Thymus (tissue), 11 donors: Measurements from ENCODE around the gene LHX1. TPM values are rescaled to one million over a fixed set of nuclear protein-coding genes. Genes with fewer than 3 reads are reported as not detected.

Source experiments
- DNase-seq, 9 donors: peaks; one replicate each; pipeline ENCODE4 v3.0.0-alpha.2; 2013; ENCODE audit warnings: low spot score in 9 of 9, low read depth in 6 of 9, missing footprints in 1 of 9
- H3K27ac ChIP-seq, 2 donors: one replicate each; pipeline ENCODE4 v1.5.1; 2013; ENCODE audit warnings: control low read depth in 1 of 2, low read depth in 1 of 2, low read length in 1 of 2, mild to moderate bottlenecking in 1 of 2, moderate library complexity in 1 of 2
- H3K27me3 ChIP-seq, 2 donors: one replicate each; pipeline ENCODE4 v1.5.1; 2013; ENCODE audit warnings: low read length in 1 of 2; ENCODE audit not compliant: control insufficient read depth in 2 of 2, insufficient read depth in 1 of 2
- H3K36me3 ChIP-seq, 2 donors: one replicate each; pipeline ENCODE4 v1.5.1; 2013; ENCODE audit warnings: low read length in 1 of 2, mild to moderate bottlenecking in 1 of 2, moderate library complexity in 1 of 2; ENCODE audit not compliant: control insufficient read depth in 2 of 2, insufficient read depth in 2 of 2
- H3K4me1 ChIP-seq, 2 donors: one replicate each; pipeline ENCODE4 v1.5.1; 2013; ENCODE audit warnings: low read length in 2 of 2; ENCODE audit not compliant: control insufficient read depth in 2 of 2, insufficient read depth in 2 of 2
- H3K4me3 ChIP-seq, 2 donors: one replicate each; pipeline ENCODE4 v1.5.1; 2013; ENCODE audit warnings: low read length in 2 of 2, control low read depth in 1 of 2, mild to moderate bottlenecking in 1 of 2
- H3K9me3 ChIP-seq, 2 donors: one replicate each; pipeline ENCODE4 v1.5.1; 2013; ENCODE audit warnings: low read length in 1 of 2, mild to moderate bottlenecking in 1 of 2; ENCODE audit not compliant: control insufficient read depth in 2 of 2, insufficient read depth in 1 of 2
- WGBS: extraction: QIAGEN DNeasy Blood & Tissue Kit; methylation state at CpG from one replicate; pipeline ENCODE4 v1.1.7; 2013; 5-methylcytosine and 5-hydroxymethylcytosine counted together
- polyA plus RNA-seq: library from polyadenylated mRNA; stranded (reverse); fragments of 200-250 nt; gene quantifications from one replicate; pipeline ENCODE4 v1.2.3, GENCODE V29; 2013
- total RNA-seq: library from RNA; stranded (reverse); fragments of 120-200 nt; gene quantifications from one replicate; pipeline ENCODE4 v1.2.4, GENCODE V29; 2013
- donor health status: healthy.

Gene LHX1
- total and polyA plus RNA-seq, 2 donors, result 0.09 TPM; not detected in 1

- Histone ChIP-seq H3K4me3 (peak overlapping the region; percentile 68 to 90), H3K27me3 (peaks cover 43 to 55% of the 10 kb centered on the region in 2 donors), H3K4me1 (peaks cover 18 to 19% of the 10 kb centered on the region in 2 donors), H3K27ac (no peak overlapping the region), H3K36me3 (peaks cover 8 to 24% of the 10 kb centered on the region in 2 donors), H3K9me3 (peaks cover 0 to 15% of the 10 kb centered on the region in 2 donors)
- DNase-seq, result no peak
- WGBS, result 2% methylated on average over 26 of the region's 26 CpGs
Measured at GRCh38 chr17:36947922-36948716, 10.8 kb downstream of the LHX1 start.

DNA sequence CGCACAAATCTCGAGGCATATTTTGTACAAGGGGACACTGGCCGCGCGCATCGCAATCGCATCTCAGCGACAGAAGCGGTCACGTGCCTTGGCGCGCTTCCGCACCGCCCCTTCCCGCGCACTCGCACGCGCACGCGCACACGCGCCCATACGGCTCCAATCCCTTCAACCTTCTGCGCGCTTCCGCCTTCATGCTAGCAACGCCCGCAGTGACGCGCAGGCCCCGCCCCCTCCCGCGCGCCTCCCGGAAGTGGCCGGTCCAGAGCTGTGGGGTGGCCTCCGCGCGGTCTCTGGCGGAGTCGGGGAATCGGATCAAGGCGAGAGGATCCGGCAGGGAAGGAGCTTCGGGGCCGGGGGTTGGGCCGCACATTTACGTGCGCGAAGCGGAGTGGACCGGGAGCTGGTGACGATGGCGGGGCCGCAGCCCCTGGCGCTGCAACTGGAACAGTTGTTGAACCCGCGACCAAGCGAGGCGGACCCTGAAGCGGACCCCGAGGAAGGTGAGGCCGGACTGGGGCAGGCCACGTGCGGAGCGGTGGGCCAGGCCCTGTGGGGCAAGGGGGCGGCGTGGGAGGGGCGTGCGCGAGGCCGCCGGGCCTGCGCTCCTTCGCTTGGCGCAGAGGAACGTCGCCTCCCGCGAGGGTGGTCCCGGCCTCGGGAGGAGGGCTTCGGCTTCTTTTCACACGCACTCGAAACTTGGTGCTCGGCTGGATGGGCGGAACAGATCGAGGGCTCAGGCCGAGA lies 11.6 kb downstream of the LHX1 start, which contains the start of gene AATF:
Gene AATF (plus strand): TSS at position 238 of the 744 bp plus-strand sequence. CDS start 172 bp downstream, at position 410.
- Histone ChIP-seq H3K4me1 (peaks cover 18 to 19% of the 10 kb centered on the region in 2 donors), H3K27ac (peak within 1 kb of the TSS; percentile 64 to 82), H3K9me3 (peaks cover 0 to 10% of the 10 kb centered on the region in 2 donors), H3K27me3 (peaks cover 37 to 47% of the 10 kb centered on the region in 2 donors), H3K4me3 (peak within 1 kb of the TSS; percentile 68 to 90), H3K36me3 (peaks cover 12 to 32% of the 10 kb centered on the region in 2 donors)
- under 1% methylated on average over 90 of the region's 90 CpGs for WGBS
- DNase-seq, result peak; percentile 88 to 99 (median 95)

- 26% methylated on average over 9 of the region's 9 CpGs for WGBS
- peak overlapping the region in 1 of 2 donors; percentile 82 for H3K27ac ChIP-seq
- H3K4me3 ChIP-seq, result peak overlapping the region; percentile 68 to 90
- peaks cover 16 to 38% of the 10 kb centered on the region in 2 donors for H3K36me3 ChIP-seq
- H3K27me3 ChIP-seq, result peaks cover 34 to 41% of the 10 kb centered on the region in 2 donors
- no peak for DNase-seq
- H3K9me3 ChIP-seq, result peaks cover 0 to 10% of the 10 kb centered on the region in 2 donors
- peaks cover 18 to 19% of the 10 kb centered on the region in 2 donors for H3K4me1 ChIP-seq
Measured at GRCh38 chr17:36949461-36949927, 12.2 kb downstream of the LHX1 start.

DNA sequence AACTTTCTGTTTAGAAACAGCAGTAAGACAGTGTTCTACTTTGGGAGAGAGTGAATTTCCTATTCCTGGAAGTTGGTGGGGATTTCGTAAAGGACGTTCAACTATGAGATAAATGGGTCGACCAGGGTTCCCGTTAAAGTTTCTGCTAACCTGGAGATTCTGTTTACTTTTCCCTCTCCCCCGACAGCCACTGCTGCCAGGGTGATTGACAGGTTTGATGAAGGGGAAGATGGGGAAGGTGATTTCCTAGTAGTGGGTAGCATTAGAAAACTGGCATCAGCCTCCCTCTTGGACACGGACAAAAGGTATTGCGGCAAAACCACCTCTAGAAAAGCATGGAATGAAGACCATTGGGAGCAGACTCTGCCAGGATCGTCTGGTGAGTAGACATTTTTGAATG lies 12.8 kb downstream of the LHX1 start:
- DNase-seq, result no peak
- Histone ChIP-seq H3K4me3 (peak overlapping the region; percentile 68 to 90), H3K9me3 (peaks cover 0 to 10% of the 10 kb centered on the region in 2 donors), H3K36me3 (peaks cover 22 to 44% of the 10 kb centered on the region in 2 donors), H3K27me3 (peaks cover 30 to 36% of the 10 kb centered on the region in 2 donors), H3K27ac (no peak overlapping the region), H3K4me1 (peaks cover 18 to 19% of the 10 kb centered on the region in 2 donors)
- 87% methylated on average over 8 of the region's 8 CpGs for WGBS

DNA sequence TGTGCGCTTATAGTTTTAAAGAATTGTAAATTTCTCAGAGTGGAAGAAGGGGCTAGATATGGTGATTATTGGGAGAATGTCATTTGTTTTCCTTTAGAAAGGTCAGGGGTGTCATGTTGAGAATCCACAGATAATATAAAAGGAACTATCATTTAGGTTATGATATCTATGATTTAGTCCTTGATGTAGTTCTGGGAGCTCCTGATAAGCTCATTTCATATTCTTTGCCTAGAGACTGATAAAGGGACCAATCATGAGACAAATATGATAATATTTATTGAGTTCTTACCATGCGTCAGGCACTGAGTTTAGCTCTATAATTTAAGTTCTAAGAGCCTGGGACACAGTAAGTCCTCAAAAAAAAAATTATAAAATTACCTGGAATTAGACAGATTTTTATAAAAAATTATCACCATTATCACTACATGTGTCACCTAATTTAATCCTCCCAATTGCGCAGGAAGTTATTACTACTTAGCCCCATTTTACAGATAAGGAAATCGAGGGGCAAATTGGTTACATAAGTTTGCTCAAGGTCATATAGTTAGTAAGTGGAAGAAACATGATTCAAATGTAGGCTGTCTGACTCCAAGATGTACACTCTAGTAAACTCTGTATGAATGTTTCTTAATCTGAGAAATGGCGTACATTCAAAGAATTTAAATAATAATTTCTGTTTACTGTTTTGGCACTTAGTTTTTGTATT lies 14.0 kb downstream of the LHX1 start:
- H3K27me3 ChIP-seq, result peaks cover 20 to 24% of the 10 kb centered on the region in 2 donors
- H3K36me3 ChIP-seq, result peaks cover 32 to 53% of the 10 kb centered on the region in 2 donors
- no peak overlapping the region for H3K4me3 ChIP-seq
- H3K9me3 ChIP-seq, result peaks cover 0 to 6% of the 10 kb centered on the region in 2 donors
- peaks cover 18 to 19% of the 10 kb centered on the region in 2 donors for H3K4me1 ChIP-seq
- no peak for DNase-seq
- 99% methylated on average over 5 of the region's 5 CpGs for WGBS
- no peak overlapping the region for H3K27ac ChIP-seq

GRCh38 chr17:36971508-36971907 lies 34.2 kb downstream of the LHX1 start:
- no peaks in the 10 kb centered on the region for H3K27me3 ChIP-seq
- H3K4me3 ChIP-seq, result no peak overlapping the region
- H3K27ac ChIP-seq, result no peak overlapping the region
- peaks cover 3 to 6% of the 10 kb centered on the region in 2 donors for H3K4me1 ChIP-seq
- WGBS, result 98% methylated on average over 4 of the region's 4 CpGs
- H3K9me3 ChIP-seq, result no peaks in the 10 kb centered on the region
- no peak for DNase-seq
- peaks cover 13 to 14% of the 10 kb centered on the region in 2 donors for H3K36me3 ChIP-seq

- Histone ChIP-seq H3K36me3 (peaks cover 12 to 13% of the 10 kb centered on the region in 2 donors), H3K27me3 (no peaks in the 10 kb centered on the region), H3K27ac (no peak overlapping the region), H3K9me3 (no peaks in the 10 kb centered on the region), H3K4me3 (no peak overlapping the region), H3K4me1 (peaks cover 3 to 6% of the 10 kb centered on the region in 2 donors)
- DNase-seq, result no peak
Measured at GRCh38 chr17:36972186-36972700, 35.0 kb downstream of the LHX1 start.

DNA sequence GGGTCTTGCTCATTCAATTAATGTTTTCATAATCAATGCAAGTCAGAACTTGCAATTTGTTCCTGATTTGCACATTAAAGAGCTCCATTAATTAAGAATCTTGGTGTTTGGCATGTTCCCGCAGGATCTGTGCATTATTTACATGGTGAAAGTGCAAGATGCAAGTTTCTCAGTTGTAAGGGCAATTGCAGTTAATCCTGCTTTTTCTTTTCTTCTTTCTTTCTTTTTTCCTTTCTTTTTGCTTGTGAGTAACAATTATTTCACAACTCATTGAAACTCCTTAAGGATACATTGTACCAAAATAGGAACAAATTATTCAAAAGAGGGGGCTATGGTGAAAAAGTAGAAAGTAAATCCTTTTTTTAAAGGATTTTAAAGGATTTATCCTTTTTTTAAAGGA lies 35.6 kb downstream of the LHX1 start:
- no peak overlapping the region for H3K4me3 ChIP-seq
- H3K9me3 ChIP-seq, result no peaks in the 10 kb centered on the region
- 99% methylated on average over 1 of the region's 1 CpG for WGBS
- peaks cover 10 to 12% of the 10 kb centered on the region in 2 donors for H3K36me3 ChIP-seq
- peaks cover 3 to 6% of the 10 kb centered on the region in 2 donors for H3K4me1 ChIP-seq
- H3K27me3 ChIP-seq, result no peaks in the 10 kb centered on the region
- no peak overlapping the region for H3K27ac ChIP-seq
- no peak for DNase-seq
